SIG-M5 (cell line): ENCODE measurements around the gene COX6B1.
"Not testable (repeated sequence)": the region's sequence is repeated elsewhere in the genome, so short reads cannot be mapped to it uniquely, and the experiment has no call there.

ENCODE experiments used
- DNase-seq: peaks from one replicate; lab custom pipeline; 2025; lab: John Stamatoyannopoulos, UW

The COX6B1 gene

GRCh38 chr19:35648017-35648961 is at the start of gene COX6B1:
TSS of gene COX6B1 (plus strand) at chr19:35648323. CDS start at chr19:35651244, 2,921 bp downstream.
- DNase-seq: peak; percentile 95

- no peak for DNase-seq
Observed at GRCh38 chr19:35601971-35602370, 46.2 kb upstream of the COX6B1 start.

- DNase-seq: not testable (repeated sequence)
Observed at GRCh38 chr19:35604436-35604835, 43.7 kb upstream of the COX6B1 start.

GRCh38 chr19:35607170-35607569 is 41.0 kb upstream of the COX6B1 start:
- DNase-seq: not testable (repeated sequence)

GRCh38 chr19:35607661-35608060 is 40.5 kb upstream of the COX6B1 start:
- no peak for DNase-seq

- no peak for DNase-seq
Observed at GRCh38 chr19:35608251-35608650, 39.9 kb upstream of the COX6B1 start.

GRCh38 chr19:35609851-35610353 is 38.2 kb upstream of the COX6B1 start:
- no peak for DNase-seq

GRCh38 chr19:35612224-35612558 is 35.9 kb upstream of the COX6B1 start:
- DNase-seq: no peak

- peak; percentile 25 for DNase-seq
Observed at GRCh38 chr19:35612559-35613321, 35.4 kb upstream of the COX6B1 start, which contains the start of gene HAUS5. TSS of gene HAUS5 (plus strand) at chr19:35612735. CDS start at chr19:35612795, 60 bp downstream.

- DNase-seq: no peak
Observed at GRCh38 chr19:35613574-35613973, 34.5 kb upstream of the COX6B1 start.

- DNase-seq: no peak
Observed at GRCh38 chr19:35615036-35615435, 33.1 kb upstream of the COX6B1 start.

- no peak for DNase-seq
Observed at GRCh38 chr19:35618857-35619256, 29.3 kb upstream of the COX6B1 start.

GRCh38 chr19:35619290-35619923 is 28.7 kb upstream of the COX6B1 start:
- no peak for DNase-seq

- no peak for DNase-seq
Observed at GRCh38 chr19:35620001-35620400, 28.1 kb upstream of the COX6B1 start.

- DNase-seq: no peak
Observed at GRCh38 chr19:35621708-35622107, 26.4 kb upstream of the COX6B1 start.

GRCh38 chr19:35622750-35623149 is 25.4 kb upstream of the COX6B1 start:
- DNase-seq: no peak

GRCh38 chr19:35623327-35624010 is 24.7 kb upstream of the COX6B1 start:
- no peak for DNase-seq

GRCh38 chr19:35628264-35628564 is 19.9 kb upstream of the COX6B1 start:
- DNase-seq: no peak

GRCh38 chr19:35628565-35629331 is 19.4 kb upstream of the COX6B1 start, which contains the start of gene RBM42:
TSS of gene RBM42 (plus strand) at chr19:35629036. CDS start at chr19:35629154, 118 bp downstream.
- peak; percentile 85 for DNase-seq

GRCh38 chr19:35629332-35629633 is 18.8 kb upstream of the COX6B1 start:
- no peak for DNase-seq
